Measurements from ENCODE around the gene GPR4. TPM values are rescaled to one million over a fixed set of nuclear protein-coding genes. Genes with fewer than 3 reads are reported as not detected.

Gene GPR4
- total and polyA plus RNA-seq, 2 of the 4 experiments (the other 2 are of a cell fraction): 0.02 TPM; not detected in 1

DNA sequence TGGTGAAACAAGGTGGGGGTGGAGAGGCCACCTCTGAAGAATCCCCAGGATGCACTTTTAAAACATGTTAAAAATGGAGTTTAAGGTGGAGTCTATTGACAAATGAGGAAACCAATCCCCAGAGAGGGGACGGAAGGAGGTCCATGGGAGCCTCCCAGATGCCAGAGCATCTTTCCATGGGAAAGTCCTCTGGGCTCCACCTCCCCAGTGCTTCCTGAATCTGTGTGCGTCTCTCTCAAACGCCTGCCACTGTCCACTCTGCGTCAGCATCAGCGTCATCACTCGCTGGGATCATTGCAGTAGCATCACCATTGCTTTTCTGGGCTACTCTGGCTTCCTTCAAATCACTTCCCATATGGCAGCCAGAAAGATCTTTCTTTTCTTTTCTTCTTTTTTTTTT lies 6.2 kb downstream of the GPR4 start:
- WGBS, 2 experiments (ENCODE audit: extremely low coverage in 2 of 2, insufficient read length in 1 of 2): 49% methylated on average over 2 of the region's 6 CpGs; no CpG with 5 or more reads in 1 of the 2 experiments
- no peak overlapping the region for H4K8ac ChIP-seq (ENCODE audit: low read depth in 2 of 2, low read length in 2 of 2)
- no peaks in the 10 kb centered on the region; the same call in 1 of the 2 replicates for H4K20me1 ChIP-seq (ENCODE audit: insufficient read depth, low read length)
- intact Hi-C loops (cut with micrococcal nuclease) (no loop called here), in situ Hi-C loops (cut with MboI; ENCODE audit: low sequenced_read_pairs) (no loop called here), dilution Hi-C loops (cut with HindIII; ENCODE audit: low sequenced_read_pairs, unreplicated experiment) (no loop called here)
- no peak for ATAC-seq (ENCODE audit: low read depth)
- H2AK5ac ChIP-seq (ENCODE audit: low read depth, low read length): no peak overlapping the region
- BruUV-seq (replicated peaks): no TSS peak
- H4K91ac ChIP-seq (ENCODE audit: insufficient read depth, low read depth, low read length): no peak overlapping the region
- H3K36me3 ChIP-seq (ENCODE audit: control insufficient read depth, insufficient read depth, low read length): no peaks in the 10 kb centered on the region
- H3K4me3 ChIP-seq (ENCODE audit: insufficient read depth, low read depth, low read length): no peak overlapping the region
- H2BK20ac ChIP-seq (ENCODE audit: low read depth, low read length): no peak overlapping the region
- H3K9me3 ChIP-seq (ENCODE audit: control insufficient read depth, insufficient read depth, low read length): peaks cover 2% of the 10 kb centered on the region; the same call in 1 of the 2 replicates
- no peak overlapping the region for H3K4ac ChIP-seq (ENCODE audit: low read depth, low read length)
- ChIA-PET POLR2A (ENCODE audit: unreplicated experiment) (interaction anchor here (0.7 kb wide), 1 partner anchor 12 kb away, joined by 13 read pairs; no protein-coding TSS in a partner anchor), CTCF (no interaction called here)
- TF ChIP-seq USF2 (IDR thresholded peaks at IDR 0.05; ENCODE audit: low read depth, low read length) (no peak), POLR2A (IDR thresholded peaks at IDR 0.05; ENCODE audit: low read depth, low read length) (no peak), CEBPB (IDR thresholded peaks at IDR 0.05; ENCODE audit: low read depth, low read length) (no peak), BHLHE40 (IDR thresholded peaks at IDR 0.05; ENCODE audit: low read depth, low read length) (no peak)
- H3K23ac ChIP-seq (ENCODE audit: low read depth, low read length): no peak overlapping the region
- H3K18ac ChIP-seq (ENCODE audit: low read depth, low read length): no peak overlapping the region
- H4K5ac ChIP-seq (ENCODE audit: low read depth, low read length): no peak overlapping the region
- no peak overlapping the region for H2BK120ac ChIP-seq (ENCODE audit: low read depth, low read length)
- peak; percentile 43 for DNase-seq
- no peaks in the 10 kb centered on the region for H3K79me1 ChIP-seq (ENCODE audit: low read depth in 1 of 2, low read length in 2 of 2)
- H3K9me1 ChIP-seq (ENCODE audit: insufficient read depth, low read length): 0 out of 2 replicates have a peak, but pooled peaks cover 3% of the 10 kb centered on the region
- H3K27ac ChIP-seq (ENCODE audit: insufficient read depth, low read length): no peak overlapping the region
- H3K9ac ChIP-seq (ENCODE audit: low read depth, low read length): no peak overlapping the region
- H2AK9ac ChIP-seq (replicated peaks; ENCODE audit: low read depth, low read length, poor library complexity): no peak overlapping the region
- H3K4me2 ChIP-seq (ENCODE audit: low read depth, low read length): no peak overlapping the region
- no peaks in the 10 kb centered on the region for H3K4me1 ChIP-seq (ENCODE audit: control insufficient read depth, insufficient read depth, low read length)
- no peak overlapping the region for H2AFZ ChIP-seq (replicated peaks; ENCODE audit: low read length, poor library complexity)
- H3K27me3 ChIP-seq (ENCODE audit: control insufficient read depth, insufficient read depth, low read length): peaks cover 42% of the 10 kb centered on the region
- H3K56ac ChIP-seq (ENCODE audit: extremely low read depth, insufficient read depth, low read length): no peak overlapping the region
- no peak overlapping the region for H2BK5ac ChIP-seq (ENCODE audit: low read depth, low read length, poor library complexity, severe bottlenecking)
- H3K14ac ChIP-seq (replicated peaks; ENCODE audit: low read depth, low read length): no peak overlapping the region
- no peak overlapping the region for H2BK15ac ChIP-seq (ENCODE audit: low read depth, low read length)
